ENCODE measurements around the gene NTSR1.

The NTSR1 gene

GRCh38 chr20:62738025-62738881 lies 29.6 kb downstream of the NTSR1 start:
- no peak for DNase-seq (ENCODE audit: low read depth in 2 of 3, low spot score in 1 of 3)

- no peak for DNase-seq (ENCODE audit: low read depth in 2 of 3, low spot score in 1 of 3)
These were observed 30.4 kb downstream of the NTSR1 start for GRCh38 chr20:62739067-62739466.

- DNase-seq (ENCODE audit: low read depth in 2 of 3, low spot score in 1 of 3): peak in 1 of 3 donors; percentile 22
These were observed 31.1 kb downstream of the NTSR1 start for GRCh38 chr20:62739581-62740285.

- peak; percentile 68 to 78 (median 75) for DNase-seq (ENCODE audit: low read depth in 2 of 3, low spot score in 1 of 3)
These were observed 31.9 kb downstream of the NTSR1 start for GRCh38 chr20:62740286-62741141.

GRCh38 chr20:62741191-62741691 lies 32.6 kb downstream of the NTSR1 start:
- no peak for DNase-seq (ENCODE audit: low read depth in 2 of 3, low spot score in 1 of 3)

GRCh38 chr20:62741701-62742491 lies 33.3 kb downstream of the NTSR1 start:
- no peak for DNase-seq (ENCODE audit: low read depth in 2 of 3, low spot score in 1 of 3)

GRCh38 chr20:62742550-62742949 lies 33.9 kb downstream of the NTSR1 start:
- DNase-seq (ENCODE audit: low read depth in 2 of 3, low spot score in 1 of 3): no peak

- DNase-seq (ENCODE audit: low read depth in 2 of 3, low spot score in 1 of 3): no peak
These were observed 34.5 kb downstream of the NTSR1 start for GRCh38 chr20:62742979-62743776.

- no peak for DNase-seq (ENCODE audit: low read depth in 2 of 3, low spot score in 1 of 3)
These were observed 35.2 kb downstream of the NTSR1 start for GRCh38 chr20:62743777-62744317.

GRCh38 chr20:62744741-62745191 lies 36.1 kb downstream of the NTSR1 start:
- no peak for DNase-seq (ENCODE audit: low read depth in 2 of 3, low spot score in 1 of 3)

GRCh38 chr20:62745279-62745951 lies 36.8 kb downstream of the NTSR1 start:
- DNase-seq (ENCODE audit: low read depth in 2 of 3, low spot score in 1 of 3): no peak

- no peak for DNase-seq (ENCODE audit: low read depth in 2 of 3, low spot score in 1 of 3)
These were observed 37.3 kb downstream of the NTSR1 start for GRCh38 chr20:62745952-62746288.

GRCh38 chr20:62748311-62748710 lies 39.7 kb downstream of the NTSR1 start:
- no peak for DNase-seq (ENCODE audit: low read depth in 2 of 3, low spot score in 1 of 3)

- no peak for DNase-seq (ENCODE audit: low read depth in 2 of 3, low spot score in 1 of 3)
These were observed 41.3 kb downstream of the NTSR1 start for GRCh38 chr20:62749851-62750445.

- DNase-seq (ENCODE audit: low read depth in 2 of 3, low spot score in 1 of 3): no peak
These were observed 43.0 kb downstream of the NTSR1 start for GRCh38 chr20:62751551-62752150.

GRCh38 chr20:62752181-62752670 lies 43.6 kb downstream of the NTSR1 start:
- DNase-seq (ENCODE audit: low read depth in 2 of 3, low spot score in 1 of 3): no peak

- DNase-seq (ENCODE audit: low read depth in 2 of 3, low spot score in 1 of 3): no peak
These were observed 44.2 kb downstream of the NTSR1 start for GRCh38 chr20:62752671-62753501.

All from stimulated activated CD4-positive, alpha-beta T cell treated with anti-CD3 and anti-CD28 coated beads, Interleukin-12 subunit alpha, Interleukin-12 subunit beta, amount 100 ng/mL, for 48 hours (primary cell).